GM12873 (cell line): ENCODE data around the gene WDR89.

Experiments
- CTCF ChIP-seq: IDR thresholded peaks from 2 replicates; pipeline ENCODE4 v1.5.1; 2012; ENCODE audit warnings: low read depth, mild to moderate bottlenecking, moderate library complexity, low read length, control low read depth; ENCODE audit not compliant: insufficient read depth; ENCODE audit errors: missing control alignments

The WDR89 gene

GRCh38 chr14:63633801-63634200, 7.9 kb downstream of the WDR89 start:
- no peak for TF ChIP-seq CTCF

GRCh38 chr14:63632932-63633514, 8.6 kb downstream of the WDR89 start:
- TF ChIP-seq CTCF, result peak; percentile 37

- TF ChIP-seq CTCF, result no peak
Measured at GRCh38 chr14:63624701-63625100, 17.0 kb downstream of the WDR89 start.

DNA sequence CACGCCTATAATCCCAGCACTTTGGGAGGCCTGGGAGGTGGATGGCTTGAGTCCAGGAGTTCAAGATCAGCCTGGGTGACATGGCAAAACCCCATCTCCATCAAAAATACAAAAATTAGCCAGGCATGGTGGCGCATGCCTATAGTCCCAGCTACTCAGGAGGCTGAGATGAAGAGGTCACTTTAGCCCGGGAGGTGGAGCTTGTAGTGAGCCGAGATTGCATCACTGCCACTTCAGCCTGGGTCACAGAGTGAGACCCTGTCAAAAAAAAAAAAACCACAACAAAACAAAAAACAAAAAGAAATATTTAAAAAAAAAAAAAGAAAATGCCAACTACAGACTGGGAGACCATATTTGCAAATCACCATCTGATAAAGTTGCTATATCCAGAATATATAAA, 17.5 kb downstream of the WDR89 start:
- no peak for TF ChIP-seq CTCF

GRCh38 chr14:63616015-63616414, 25.7 kb downstream of the WDR89 start:
- no peak for TF ChIP-seq CTCF

DNA sequence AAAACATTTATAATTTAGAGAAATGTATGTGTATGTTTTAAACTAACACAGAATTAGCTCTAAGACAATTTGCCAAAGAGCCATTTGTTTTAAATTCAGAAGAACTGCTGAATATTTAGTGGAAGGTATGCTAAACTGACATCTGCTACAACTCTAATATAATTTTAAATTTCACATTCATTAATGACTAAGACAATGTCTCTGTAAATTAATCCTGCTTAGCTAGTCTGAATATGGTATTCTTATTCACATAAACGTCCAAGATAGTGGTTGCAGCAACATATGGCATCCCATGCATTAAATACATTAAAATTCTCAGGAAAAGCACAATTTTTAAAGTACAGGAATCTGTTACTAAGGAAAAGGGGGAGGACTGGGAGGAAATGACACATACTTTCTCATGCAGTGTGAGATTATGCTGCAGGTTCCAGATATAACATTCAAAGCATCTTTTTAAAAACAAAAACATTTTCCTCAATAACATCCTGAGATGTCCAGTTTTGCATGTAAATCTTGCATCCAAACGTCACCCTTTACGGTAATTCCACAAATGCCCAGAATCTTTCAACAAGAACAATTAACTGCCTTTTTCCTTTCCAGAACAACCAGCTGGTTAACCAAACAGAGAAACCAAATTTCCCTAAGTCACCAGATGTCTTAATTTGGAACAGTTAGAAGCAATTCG, 26.9 kb downstream of the WDR89 start:
- TF ChIP-seq CTCF, result no peak

DNA sequence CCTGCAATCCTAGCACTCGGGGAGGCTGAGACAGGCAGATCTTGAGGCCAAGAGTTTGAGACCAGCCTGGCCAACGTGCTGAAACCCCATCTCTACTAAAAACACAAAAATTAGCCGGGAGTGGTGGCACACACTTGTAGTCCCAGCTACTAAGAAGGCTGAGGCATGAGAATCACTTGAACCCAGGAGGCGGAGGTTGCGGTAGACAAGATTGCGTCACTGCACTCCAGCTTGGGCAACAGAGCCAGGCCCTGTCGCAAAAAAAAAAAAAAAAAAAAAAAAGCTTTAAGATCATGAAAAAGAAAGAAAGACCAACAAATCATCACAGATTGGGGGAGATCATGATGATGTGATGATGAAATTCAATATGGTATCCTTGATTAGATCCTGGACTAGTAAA, 30.6 kb downstream of the WDR89 start:
- TF ChIP-seq CTCF, result no peak
